HK-2 (cell line): ENCODE results near the gene ACP1.

Experiments used
- DNase-seq: peaks from one replicate; pipeline ENCODE4 v3.0.0-alpha.2; 2018; ENCODE audit not compliant: unreplicated experiment

ACP1 gene

DNA sequence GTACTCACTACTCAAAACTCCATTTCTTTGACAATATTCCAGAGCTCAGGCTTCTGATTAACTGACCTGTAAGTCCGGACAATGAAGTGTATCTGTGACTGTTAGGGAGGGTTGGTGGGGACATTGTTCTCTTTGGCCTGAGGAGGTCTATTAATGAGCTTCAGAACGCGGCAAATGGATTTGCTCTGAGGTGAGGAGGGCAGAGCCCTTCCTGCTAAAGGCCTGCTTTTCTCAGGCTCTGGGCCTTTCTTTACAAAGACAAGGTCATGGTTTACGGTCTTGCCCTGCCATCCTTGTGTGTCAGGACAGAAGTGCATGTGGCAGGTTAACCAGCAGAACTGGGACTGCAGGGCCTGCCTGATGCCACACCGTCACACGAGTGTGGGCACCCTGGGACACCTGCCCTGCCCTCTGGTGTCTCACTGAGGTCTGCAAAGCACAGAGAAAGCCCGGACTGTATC lies 15.9 kb downstream of the ACP1 start:
- no peak for DNase-seq

DNA sequence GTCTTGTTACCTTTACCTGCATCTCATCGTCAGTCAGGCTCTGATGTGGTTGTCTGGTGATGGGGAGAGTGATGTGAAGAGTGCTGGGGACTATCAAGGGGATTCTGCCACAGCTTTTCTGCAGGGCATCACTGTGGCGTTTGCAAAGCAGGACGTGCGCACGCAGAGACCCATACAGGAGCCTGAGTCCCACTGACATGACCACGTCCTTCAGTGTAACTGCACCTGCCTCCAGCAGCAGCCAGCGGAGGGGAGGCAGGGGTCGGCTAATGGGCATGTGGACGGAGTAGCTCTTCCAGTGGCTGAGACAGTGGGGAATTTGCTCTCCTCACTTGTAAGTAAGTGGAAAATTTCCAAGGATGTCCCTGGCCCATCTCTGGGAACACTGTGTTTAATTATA lies 16.6 kb downstream of the ACP1 start:
- no peak for DNase-seq

DNA sequence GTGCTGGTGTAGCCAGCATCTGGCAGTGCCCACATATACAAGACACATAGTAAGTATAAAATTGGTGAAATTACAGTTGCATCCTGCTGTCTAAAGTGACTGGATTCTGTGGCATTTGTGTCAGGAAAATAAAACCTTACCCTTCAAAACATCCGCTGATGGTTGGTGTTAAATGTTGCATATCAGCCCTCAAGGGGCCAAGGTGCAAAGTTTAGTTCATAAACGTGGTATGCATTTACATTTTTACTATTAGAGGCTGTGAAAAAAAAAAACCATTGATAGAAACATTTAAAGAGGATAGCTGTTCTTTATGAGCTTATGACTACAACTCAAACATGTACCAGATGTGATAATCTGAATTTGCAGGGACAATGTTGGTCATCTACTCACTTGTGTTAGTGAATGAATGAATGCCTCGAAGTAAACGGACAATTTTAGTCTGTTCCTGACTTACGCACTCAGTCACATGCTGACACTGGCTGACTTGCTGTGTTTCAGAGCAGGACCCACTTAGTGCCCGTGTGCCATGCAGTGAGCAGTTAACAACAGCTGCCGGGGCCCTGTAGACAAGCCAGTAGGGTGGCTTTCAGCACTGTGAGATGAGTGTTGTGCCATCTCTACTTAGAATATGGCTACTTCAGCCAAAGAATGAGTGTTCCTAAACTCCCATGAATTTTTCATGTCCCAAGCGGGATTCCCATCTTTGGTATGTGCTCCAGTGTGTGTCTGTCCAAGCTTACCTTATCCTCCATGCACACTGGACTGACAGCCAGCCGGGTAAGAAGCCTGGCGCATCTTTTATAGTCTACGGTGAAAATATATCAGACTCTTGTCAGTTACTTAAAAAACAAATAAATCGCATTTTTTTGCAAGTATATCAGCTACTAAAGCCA lies 17.9 kb downstream of the ACP1 start:
- no peak for DNase-seq

DNA sequence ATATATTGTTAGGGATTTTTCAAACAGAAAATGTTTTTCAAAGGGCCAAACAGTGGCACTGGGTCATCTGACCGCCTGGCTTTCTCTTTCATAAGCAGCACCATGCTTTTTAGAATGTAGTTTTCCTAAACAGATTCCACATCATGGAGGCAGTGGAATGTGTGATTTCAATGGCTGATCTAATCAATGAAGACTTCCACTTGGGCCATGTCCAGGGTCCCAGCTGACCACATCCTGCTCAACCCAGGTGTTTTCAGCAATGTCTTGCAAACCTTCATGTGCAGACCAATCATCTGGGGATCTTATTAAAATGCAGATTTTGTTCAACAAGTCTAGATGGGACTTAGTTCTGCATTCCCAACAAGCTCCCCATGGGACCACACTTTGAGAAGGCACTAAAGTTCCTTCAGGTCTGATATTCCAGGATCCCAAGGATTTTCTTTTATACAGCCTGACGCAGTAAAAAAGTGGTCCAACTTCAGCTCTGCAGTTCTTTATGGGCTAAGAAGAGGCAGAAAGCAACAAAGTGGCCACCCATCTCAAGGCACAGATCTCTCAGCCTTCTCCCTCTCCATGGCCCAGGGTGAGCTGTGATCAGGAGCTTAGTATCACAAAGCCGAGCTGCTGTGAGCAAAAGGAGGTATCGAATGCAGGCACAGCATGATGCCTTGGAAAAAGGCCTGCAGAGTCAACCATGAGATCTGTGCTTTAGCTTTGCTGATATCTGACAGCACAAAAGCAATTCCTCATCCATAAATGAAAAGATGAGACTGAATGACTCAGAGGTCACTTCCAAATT lies 19.4 kb downstream of the ACP1 start:
- no peak for DNase-seq

DNA sequence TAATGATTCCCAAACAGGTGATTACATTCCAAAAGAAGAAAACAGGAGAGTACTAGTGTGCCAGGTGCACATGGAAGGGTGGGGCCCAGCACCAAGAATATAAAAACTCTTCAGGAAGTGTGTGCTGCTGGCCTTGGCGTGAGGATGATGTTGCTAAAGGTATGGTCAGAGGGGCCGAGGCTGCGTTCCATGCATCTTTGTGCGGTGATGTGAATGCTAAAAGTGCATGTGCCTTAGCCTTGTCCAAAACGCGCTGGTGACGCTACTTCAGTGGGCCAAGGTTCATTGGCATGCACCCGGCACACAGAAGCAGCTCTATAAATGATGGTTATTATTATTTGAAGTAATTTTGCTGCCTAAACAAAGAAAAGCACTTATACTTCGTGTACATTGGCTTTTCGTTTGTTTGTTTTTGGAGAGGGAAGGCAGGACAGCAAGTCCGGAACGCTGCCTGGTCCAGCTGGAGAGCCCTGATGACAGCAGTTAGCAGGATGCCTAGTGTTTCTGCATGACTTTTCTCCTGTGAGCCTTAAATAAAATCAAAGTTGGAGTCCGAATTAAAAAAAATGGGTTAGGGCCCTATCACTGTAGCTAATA lies 20.2 kb downstream of the ACP1 start:
- DNase-seq, result no peak

DNA sequence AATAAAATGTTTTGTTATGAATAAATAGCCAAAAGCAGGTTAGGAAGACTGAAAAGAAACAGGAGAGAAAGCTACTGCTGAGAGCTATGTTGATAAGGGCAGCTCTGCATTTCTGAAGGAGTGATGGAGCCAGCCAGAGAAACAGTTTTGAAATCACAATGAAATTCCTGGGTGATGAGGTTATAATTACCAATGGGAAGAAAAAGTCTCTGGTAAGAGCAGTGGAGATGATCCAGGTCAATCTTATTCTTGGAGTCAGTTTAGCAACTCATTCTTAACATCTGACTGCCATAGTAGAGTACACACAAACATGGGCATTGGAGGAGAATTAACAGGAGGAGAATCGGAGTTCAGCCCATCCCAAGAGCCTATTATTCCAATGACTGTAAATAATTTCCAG lies 20.8 kb downstream of the ACP1 start:
- DNase-seq, result no peak

DNA sequence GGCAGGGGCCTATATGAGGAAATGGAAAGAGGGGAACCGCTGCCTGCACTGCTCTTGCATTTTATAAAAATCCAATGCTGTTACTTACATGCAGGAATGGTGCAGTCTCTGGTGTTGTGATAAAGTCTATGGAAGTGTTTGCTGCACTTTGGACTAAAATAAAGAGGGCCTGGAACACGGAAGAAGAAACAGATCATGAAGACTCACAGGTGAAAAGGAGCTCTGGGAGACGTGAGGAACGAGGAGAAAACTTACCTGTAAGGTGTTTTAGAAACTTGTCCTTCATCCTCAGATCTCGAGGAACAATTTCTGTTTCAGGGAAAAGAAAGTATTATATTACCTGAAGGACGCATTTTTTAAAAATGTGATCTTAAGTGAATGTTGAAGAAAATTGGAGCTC lies 21.3 kb downstream of the ACP1 start:
- DNase-seq, result no peak

DNA sequence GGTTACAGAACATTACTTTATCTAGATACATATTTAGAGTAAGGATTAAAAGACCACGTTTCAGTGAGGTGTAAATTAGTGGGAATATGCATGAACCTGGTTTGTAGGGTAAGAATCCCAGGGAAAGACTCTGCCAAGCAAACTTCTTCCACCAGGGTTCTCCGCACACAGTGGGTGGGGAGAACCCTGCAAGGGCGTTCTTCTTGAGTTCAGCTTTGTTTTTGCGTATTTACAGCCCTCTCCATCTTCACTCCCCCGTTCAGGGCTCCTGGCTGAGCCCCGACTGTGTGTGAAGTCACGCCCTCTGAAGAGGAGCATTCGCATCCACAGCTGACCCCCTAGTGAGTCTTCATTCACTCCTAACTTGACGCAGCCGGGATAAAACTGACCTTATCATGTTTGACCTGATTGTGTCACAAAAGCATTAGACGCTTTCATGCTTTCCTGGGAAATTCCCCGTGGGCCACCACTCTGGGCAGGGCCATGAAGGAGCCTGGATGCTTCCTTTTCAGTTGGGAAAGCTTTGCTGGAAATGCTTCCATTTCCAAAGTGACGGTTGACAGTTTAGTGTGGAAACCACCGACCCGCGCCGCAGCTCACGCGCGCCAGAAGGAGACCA lies 22.1 kb downstream of the ACP1 start:
- DNase-seq, result no peak

DNA sequence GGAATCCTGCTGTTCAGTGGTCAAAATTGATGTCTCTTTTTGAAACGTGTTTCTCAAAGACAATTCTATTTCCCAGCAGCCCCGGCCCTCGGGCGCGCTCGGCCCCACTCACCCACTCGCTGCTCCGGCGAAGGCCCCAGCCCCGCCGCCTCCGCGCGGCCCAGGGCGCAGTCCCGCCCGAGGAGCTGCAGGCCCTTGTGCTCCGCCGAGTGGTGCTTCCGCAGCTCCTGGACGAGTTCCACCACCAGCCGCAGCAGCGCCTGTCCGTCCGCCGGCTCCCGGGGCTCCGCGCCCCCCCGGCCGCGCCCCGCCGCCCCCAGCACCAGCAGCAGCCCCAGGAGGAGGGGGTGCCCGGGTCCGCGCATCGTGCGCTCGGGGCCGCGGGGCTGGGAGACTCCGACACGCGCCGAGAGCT lies 22.7 kb downstream of the ACP1 start:
- DNase-seq, result no peak

DNA sequence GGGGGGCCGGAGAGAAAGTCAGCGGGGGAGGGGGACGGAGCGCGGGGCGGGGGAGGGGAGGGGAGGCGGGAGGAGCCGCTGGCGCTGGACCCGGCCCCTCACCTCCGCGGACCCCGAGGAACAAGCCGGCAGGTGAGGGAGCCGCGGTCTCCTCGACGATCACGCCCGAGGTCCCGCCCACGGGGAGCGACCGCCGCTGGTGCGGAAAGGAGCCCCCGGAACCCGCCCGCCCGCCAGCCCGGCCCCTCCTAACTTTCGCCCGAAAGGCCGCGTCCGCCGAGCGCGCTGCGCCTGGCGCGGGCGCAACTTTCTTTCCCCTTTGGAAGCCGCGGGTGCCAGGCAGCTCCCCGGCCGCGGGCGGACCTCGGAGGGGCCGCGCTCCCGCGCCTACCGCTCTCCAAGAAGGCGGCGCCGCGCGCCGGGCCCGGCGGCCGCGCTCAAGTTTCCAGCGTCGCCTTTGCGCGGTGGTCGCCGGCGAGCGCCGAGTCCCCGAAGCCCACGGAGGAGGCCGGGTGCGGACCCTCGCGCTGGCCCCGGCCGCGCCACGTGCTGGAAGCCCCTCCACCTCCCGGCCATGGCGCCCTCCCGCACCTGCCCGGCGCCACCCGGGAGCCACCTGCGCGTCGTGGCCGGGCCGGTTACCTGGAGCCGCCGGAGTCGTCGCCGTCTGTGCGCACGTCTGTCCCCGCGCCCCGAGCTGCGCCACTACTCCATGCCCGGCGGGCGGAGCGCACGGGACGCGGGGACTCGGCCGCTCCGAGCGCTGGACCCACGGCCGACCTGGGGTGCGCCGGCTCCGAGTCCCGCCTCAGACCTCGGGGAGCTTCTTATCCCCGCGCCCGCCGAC lies 23.4 kb downstream of the ACP1 start, which contains the start of gene ALKAL2:
TSS of gene ALKAL2 (minus strand) at position 181 of the 847 bp plus-strand sequence. CDS start 256 bp downstream, outside the sequence.
- DNase-seq, result no peak

DNA sequence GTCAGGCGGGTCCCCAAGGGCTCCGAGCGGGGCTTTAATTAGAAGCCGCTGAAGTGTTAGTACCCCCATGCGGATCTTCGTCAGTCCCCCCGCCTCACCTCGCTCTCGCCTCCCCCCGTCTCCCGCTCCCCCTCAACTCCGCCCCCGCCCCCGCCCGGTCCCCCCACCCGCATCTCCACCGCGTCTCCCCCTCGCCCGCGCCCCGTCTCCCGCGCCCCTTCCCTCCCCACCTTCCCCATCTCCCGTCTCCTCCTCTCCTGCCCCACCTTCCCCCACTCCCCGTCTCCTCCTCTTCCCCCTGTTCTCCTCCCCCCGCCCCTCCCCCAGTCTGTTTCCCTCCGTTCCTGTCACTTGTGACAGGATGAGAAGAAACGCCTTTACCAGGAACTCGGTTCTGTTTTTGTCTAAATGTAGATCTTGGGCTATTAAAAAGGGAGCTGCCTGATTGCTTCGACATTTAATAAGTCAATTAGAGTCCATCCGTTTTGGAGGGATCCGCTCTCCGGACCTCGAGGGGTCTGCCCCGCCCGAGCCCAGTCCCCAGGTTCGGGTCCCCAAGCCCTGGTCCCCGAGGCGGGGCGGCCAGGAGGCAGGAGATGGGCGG lies 24.1 kb downstream of the ACP1 start:
- no peak for DNase-seq

DNA sequence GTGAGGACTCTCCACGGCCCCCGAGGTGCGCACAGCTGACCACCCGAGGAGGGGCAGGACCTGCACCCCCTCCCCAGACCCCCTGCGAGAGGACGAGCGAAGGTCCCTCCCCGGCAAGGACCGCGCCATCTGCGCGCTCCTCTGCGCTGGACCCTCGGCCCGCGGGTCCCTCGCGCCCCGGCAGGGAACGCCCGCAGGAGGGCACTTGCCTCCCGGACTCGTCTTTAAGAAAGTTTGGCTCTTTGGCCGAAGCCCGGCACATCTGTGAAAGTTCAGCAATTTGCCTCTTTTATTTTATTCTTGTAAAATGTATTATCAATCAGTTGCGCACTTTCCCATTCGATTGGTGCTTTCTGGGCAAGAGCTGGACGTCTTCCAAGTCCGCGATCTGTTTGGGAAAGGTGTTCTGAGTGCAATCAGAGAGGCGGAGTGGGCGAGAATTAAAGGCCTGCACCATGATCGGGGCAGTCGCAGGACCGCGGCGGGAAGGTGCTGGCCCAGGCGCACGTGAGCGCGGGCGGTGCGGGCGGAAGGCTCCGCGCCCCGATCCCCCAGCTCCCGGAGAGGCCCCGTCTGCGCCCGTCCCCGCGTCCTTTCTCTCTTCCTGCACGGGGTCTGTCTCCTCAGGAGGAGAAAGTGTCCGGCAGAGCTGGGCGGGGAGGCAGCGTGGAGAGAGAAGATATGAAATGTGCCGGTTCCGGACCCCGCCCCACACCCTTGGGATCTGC lies 24.8 kb downstream of the ACP1 start:
- no peak for DNase-seq

DNA sequence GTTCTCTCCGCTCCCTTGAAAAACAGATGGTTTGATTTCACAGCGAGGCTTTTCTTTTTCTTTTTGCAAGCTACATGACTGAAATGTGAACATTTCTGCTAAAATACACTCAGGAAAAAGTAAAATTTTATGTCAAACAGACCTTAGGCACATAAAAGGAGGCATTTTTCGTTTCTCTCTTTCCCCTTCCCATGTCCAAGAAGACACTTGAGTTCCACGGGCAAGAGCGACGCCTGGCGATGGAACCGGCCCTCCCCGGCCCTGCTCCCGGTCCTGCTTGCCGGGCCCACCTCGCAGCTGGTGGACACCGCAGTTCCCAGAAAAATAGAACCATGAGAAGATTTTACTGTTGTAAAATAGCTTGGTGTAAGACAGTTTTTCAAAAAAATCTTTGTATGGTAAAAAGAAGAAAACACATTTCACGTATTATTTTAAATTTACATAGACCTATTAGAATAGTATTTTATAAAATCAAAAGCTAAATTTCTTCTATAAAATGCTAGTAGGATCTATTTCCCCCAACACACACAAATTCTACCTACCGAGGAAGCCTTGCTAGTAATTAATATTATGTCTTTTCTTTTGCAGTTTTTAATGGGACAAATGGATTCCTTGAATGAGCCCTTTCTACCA lies 25.5 kb downstream of the ACP1 start:
- DNase-seq, result peak; percentile 42

DNA sequence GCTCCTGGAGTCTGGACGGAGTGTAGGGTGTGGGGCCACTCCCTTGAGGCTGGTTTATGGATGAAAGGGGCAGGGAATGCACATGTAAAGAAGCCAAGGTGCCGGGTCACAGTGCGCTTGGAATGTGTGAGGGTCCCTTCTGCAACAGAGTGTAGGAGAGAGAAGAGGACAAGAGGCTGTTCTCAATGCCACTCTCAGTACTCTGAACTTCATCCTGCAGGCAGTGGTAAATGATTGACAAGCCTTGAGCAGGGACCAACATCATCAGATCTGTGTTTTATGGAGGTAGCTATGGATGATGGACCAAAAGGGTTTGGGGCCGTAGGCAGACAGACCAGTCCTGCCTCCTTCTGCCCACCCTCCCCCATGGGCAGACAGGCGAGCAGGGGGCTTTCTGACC lies 30.3 kb downstream of the ACP1 start:
- DNase-seq, result no peak

DNA sequence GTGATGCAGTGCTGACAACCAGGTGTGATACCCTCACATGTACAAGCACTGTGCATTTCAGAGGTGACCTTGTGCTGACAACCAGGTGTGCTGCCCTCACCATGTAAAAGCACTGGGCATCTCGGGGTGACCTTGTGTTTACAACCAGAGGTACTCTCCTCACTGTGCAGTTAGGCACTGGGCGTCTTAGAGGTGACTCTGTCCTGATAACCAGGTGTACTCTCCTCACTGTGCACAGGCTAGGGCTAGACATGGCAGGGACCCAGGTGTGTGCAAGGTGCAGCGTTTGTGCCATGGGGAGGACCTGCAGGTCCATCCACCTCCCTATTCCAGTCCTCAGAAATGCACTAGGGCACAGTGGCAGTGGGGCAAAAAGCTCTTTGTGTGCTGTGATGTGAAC lies 31.6 kb downstream of the ACP1 start:
- DNase-seq, result no peak

DNA sequence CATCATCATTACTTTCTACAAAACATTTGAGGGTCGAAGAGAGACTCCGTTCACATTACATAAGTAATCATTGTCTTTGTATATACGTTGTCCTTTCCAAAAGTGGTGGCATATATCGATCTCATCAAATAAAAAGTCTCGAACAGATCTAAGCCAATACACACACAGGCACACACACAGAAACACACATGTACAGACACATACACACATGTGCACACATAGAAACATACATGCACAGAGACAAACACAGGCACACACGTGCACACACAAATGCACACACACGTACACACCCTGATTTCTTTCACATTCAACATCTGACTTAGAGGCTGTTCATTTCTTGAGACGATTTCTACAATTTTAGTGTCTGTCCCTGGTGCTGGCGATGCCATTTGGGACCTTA lies 40.6 kb downstream of the ACP1 start:
- DNase-seq, result no peak

DNA sequence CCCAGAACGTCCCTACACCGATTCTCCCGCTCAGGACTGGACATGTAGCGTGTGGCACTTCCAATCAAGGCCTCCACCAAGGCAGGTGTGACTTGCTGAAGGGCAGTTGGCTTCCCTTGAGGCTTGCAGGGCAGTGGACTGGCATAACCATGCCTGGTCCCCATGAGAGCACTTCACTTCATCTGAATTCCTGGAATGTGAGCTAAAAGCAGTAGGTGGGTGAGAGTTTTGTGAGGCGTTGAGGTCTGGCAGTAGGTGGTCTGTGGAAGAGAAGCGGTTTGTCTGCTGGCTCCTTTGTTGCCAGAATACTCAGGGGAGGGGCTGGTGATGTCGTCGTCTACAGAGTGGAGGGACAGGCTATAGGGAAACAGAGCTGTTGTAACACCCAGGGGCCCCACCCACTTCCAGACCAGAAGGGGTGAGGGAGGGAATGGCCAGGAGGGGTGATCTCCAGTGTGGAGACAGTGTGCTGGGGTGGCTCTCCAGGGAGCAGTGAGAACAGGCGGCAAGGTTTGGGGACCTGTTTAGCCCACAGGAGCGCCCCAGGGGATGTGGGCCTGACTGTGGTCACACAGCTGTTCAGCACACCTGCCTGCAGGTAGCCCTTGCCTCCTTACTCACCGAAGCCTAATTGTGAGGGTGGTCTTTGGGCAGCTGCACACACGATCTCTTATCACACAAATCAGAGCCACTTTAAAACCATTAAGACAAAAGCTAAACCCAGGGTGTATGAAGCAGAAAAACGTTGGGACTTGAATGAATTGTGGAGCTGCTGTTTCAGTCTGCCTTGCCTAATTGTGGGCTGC lies 44.6 kb downstream of the ACP1 start:
- DNase-seq, result no peak

DNA sequence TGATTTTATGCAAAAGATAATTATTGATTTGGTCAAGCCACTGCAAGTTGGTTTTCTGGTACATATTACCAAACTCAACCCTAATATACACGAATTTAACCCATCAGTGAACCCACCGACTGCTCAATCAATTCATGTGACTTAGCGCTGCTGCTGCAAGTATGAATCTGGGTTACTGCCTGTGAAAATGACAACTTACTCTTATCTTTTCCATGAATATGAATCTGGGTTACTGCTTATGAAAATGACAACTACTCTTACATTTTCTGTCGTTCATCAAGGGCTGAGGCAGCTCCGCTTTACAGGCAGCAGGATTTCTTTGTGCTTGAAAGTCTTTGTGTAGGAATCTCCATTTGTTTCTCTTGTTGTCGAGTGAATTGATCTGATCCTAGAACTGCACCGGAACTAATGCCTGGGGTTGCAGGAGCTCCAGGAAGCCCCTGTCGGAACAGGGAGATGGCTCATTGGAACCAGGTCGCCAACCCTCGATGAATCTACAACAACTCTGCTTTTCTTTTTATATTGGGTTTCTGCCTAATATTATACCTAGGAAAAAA lies 45.3 kb downstream of the ACP1 start:
- no peak for DNase-seq
